Right atrium auricular region (tissue), 2 donors: ENCODE measurements around the gene HS3ST4. TPM values are rescaled to one million over a fixed set of nuclear protein-coding genes. Genes with fewer than 3 reads are reported as not detected.

Experiments used
- DNase-seq: peaks from one replicate; pipeline ENCODE4 v3.0.0-alpha.2; 2019; ENCODE audit warnings: low spot score
- H3K27ac ChIP-seq, 2 donors: fragments of 200-600 bp; sonication (generic); 1 replicate in 1 of 2; 2 replicates in 1 of 2; pipeline ENCODE4 v1.5.1; 2016 to 2019
- H3K27me3 ChIP-seq, 2 donors: fragments of 200-600 bp; sonication (generic); one replicate each; pipeline versions ENCODE4 v1.5.1 to v1.6.0; 2017 to 2019
- H3K36me3 ChIP-seq: fragments of 200-600 bp; sonication (generic); one replicate; pipeline ENCODE4 v1.5.1; 2016
- H3K4me1 ChIP-seq, 2 donors: fragments of 200-600 bp; sonication (generic); one replicate each; pipeline versions ENCODE4 v1.5.1 to v1.6.0; 2017 to 2019
- H3K4me3 ChIP-seq, 2 donors: fragments of 200-600 bp; sonication (generic); 1 replicate in 1 of 2; 2 replicates in 1 of 2; pipeline ENCODE4 v1.5.1; 2017 to 2019; ENCODE audit warnings: mild to moderate bottlenecking in 1 of 2, moderate library complexity in 1 of 2
- H3K9me3 ChIP-seq, 2 donors: fragments of 200-600 bp; sonication (generic); one replicate each; pipeline ENCODE4 v1.5.1; 2019
- total RNA-seq, 2 donors: library from RNA; depleted of rRNA; stranded (reverse); fragments of >200 nt; gene quantifications; one replicate each; pipeline ENCODE4 v1.1.0, GENCODE V29; 2016
- TF ChIP-seq, protein P1 (sequence below), 2 donors: fragments of 200-600 bp; sonication (generic); IDR thresholded peaks; one replicate each; pipeline ENCODE4 v1.5.1; 2019; ENCODE audit warnings: antibody characterized with exemption in 2 of 2

Gene HS3ST4
- total RNA-seq, 2 donors from 2014 or later = not detected

DNA sequence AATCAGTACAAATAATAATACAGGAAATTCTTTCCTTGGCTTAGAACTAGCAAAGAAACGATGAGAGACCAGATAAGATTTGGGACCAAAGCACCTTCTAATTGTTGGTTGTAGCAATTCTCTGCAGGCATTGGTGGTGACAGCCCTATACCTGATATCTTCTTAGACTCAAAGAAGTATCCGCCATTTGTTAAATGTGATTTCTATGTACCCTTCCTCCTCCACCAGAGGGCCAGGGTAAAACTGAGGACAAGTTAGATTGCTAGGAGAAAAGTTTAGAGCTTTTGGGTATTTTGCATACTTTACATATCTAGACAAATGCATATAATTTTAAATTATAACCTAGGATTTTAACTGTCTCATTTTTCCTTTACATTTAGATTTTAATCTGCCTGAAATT, 304.3 kb downstream of the HS3ST4 start:
- H3K36me3 ChIP-seq = no peaks in the 10 kb centered on the region
- TF ChIP-seq, protein P1, sequence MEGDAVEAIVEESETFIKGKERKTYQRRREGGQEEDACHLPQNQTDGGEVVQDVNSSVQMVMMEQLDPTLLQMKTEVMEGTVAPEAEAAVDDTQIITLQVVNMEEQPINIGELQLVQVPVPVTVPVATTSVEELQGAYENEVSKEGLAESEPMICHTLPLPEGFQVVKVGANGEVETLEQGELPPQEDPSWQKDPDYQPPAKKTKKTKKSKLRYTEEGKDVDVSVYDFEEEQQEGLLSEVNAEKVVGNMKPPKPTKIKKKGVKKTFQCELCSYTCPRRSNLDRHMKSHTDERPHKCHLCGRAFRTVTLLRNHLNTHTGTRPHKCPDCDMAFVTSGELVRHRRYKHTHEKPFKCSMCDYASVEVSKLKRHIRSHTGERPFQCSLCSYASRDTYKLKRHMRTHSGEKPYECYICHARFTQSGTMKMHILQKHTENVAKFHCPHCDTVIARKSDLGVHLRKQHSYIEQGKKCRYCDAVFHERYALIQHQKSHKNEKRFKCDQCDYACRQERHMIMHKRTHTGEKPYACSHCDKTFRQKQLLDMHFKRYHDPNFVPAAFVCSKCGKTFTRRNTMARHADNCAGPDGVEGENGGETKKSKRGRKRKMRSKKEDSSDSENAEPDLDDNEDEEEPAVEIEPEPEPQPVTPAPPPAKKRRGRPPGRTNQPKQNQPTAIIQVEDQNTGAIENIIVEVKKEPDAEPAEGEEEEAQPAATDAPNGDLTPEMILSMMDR (IDR thresholded peaks at IDR 0.05) = no peak
- DNase-seq = no peak
- H3K4me3 ChIP-seq = no peak overlapping the region
- H3K27ac ChIP-seq = no peak overlapping the region
- no peaks in the 10 kb centered on the region for H3K27me3 ChIP-seq
- H3K9me3 ChIP-seq = no peaks in the 10 kb centered on the region
- no peaks in the 10 kb centered on the region for H3K4me1 ChIP-seq

DNA sequence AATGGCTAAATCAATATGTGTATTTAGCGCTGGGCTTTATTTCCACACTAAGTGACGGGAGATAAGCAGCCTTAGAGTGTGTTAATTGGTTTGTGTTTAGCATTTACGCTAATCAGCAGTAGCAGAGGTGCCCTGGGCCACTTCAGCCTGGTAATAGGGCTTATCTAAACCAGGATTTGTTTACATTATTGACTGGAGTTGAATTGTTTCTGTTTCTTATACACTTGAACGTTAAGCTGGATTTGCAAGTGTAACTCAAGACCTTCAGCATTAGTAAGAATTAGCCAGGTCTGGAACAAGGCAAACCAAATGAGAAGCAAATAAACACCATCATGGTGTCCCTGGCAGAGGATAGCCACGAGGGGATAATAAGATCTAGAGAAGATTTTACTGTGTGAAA, 313.6 kb downstream of the HS3ST4 start:
- no peaks in the 10 kb centered on the region for H3K36me3 ChIP-seq
- TF ChIP-seq, protein P1 (IDR thresholded peaks at IDR 0.05) = no peak
- DNase-seq = no peak
- no peak overlapping the region for H3K27ac ChIP-seq
- no peaks in the 10 kb centered on the region for H3K27me3 ChIP-seq
- no peak overlapping the region for H3K4me3 ChIP-seq
- H3K9me3 ChIP-seq = peaks cover 0 to 28% of the 10 kb centered on the region in 2 donors
- H3K4me1 ChIP-seq = no peaks in the 10 kb centered on the region

DNA sequence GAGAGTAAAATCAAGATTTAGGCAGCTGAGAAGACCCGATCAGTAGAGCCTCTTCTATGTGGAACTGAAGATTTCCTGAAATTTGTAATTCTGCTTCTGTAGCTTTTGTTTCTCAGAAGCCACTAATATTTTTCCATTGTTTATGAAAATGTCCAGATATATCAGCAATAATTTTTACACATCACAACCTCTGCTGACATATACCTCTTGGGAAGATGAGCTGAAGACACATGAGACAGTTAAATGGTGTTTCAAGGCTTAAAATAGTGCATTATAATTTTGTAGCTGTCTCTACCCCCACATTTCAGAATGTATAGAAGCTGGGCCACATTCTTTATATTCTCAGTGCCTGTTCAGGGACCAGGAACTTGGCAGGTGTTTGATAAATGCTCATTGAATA, 320.6 kb downstream of the HS3ST4 start:
- TF ChIP-seq, protein P1 (IDR thresholded peaks at IDR 0.05) = no peak
- H3K4me1 ChIP-seq = no peaks in the 10 kb centered on the region
- no peak for DNase-seq
- no peak overlapping the region for H3K4me3 ChIP-seq
- H3K9me3 ChIP-seq = peaks cover 3 to 35% of the 10 kb centered on the region in 2 donors
- H3K36me3 ChIP-seq = no peaks in the 10 kb centered on the region
- H3K27ac ChIP-seq = no peak overlapping the region
- H3K27me3 ChIP-seq = no peaks in the 10 kb centered on the region

DNA sequence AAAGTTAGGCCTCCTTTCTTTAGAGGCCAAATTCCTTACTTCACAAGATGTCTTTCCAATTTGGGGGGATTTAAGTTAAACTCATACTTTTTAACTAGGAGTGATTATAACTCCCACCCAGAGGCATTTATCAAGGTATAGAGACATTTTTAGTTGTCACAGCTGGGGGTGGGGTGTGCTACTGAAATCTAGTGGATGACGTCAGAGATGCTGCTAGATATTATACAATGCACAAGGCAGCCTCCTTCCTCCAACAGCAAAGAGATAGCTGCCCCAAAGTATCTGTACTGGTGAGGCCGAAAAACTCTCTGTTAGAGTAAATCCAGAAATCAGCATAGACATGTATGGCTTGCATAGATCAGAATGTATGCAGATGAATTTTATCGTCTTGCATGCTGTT, 324.0 kb downstream of the HS3ST4 start:
- Histone ChIP-seq H3K27me3 (no peaks in the 10 kb centered on the region), H3K9me3 (peaks cover 3 to 34% of the 10 kb centered on the region in 2 donors), H3K27ac (no peak overlapping the region), H3K4me1 (no peaks in the 10 kb centered on the region), H3K4me3 (no peak overlapping the region), H3K36me3 (no peaks in the 10 kb centered on the region)
- DNase-seq = no peak
- TF ChIP-seq, protein P1 (IDR thresholded peaks at IDR 0.05) = no peak

DNA sequence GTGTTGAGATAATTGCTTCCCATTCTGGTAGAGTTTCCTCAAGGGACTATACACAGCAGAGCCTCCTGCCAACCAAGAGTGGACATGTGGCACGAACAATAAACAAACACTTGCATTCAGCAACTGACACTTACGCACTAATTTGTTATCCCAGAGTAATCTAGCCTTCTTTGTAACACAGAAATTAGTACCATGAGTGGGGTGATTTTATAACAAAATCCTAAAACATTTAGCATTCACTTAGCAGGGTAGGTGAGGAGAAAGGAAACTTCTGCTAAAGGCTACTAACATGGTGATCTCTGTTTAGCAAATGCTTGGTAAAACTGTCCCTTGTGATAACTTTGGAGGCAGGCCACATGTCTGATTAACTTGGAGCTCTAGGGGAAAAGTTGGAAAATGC, 325.2 kb downstream of the HS3ST4 start:
- Histone ChIP-seq H3K36me3 (no peaks in the 10 kb centered on the region), H3K9me3 (peaks cover 3 to 34% of the 10 kb centered on the region in 2 donors), H3K27me3 (no peaks in the 10 kb centered on the region), H3K27ac (no peak overlapping the region), H3K4me1 (no peaks in the 10 kb centered on the region), H3K4me3 (no peak overlapping the region)
- no peak for DNase-seq
- TF ChIP-seq, protein P1 (IDR thresholded peaks at IDR 0.05) = no peak
